ENCODE data around the gene ARMH4. TPM values are rescaled to one million over a fixed set of nuclear protein-coding genes. Genes with fewer than 3 reads are reported as not detected.

Gene ARMH4
- total RNA-seq, 1 donor from 2014 or later = 2.3 TPM

DNA sequence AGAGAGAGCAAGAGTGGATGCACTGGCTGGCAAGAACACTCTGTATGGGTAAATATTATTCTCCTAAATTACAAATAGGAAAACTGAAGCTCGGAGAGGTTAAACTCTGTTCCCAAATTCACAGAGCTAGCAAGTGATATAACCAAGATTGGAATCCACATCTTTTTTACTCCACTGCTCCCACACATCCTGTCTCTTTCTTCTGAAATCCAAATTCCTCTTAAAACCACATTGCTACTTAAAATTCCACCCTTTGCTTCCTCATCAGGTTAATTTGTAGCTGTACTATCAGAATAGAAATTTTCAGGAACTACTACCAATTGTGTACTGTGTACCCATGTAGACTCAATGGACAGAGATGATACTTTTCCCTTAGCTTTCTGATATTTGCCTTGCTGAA lies 74.4 kb downstream of the ARMH4 start:
- DNase-seq (no peak), ATAC-seq (no peak)
- Histone ChIP-seq H3K9me3 (no peaks in the 10 kb centered on the region), H3K27me3 (no peaks in the 10 kb centered on the region), H3K4me1 (peaks cover 3% of the 10 kb centered on the region), H3K36me3 (no peaks in the 10 kb centered on the region), H3K27ac (no peak overlapping the region), H3K4me3 (no peak overlapping the region)
- no peak for TF ChIP-seq CTCF (IDR thresholded peaks at IDR 0.05)
- intact Hi-C loops (cut with DNase I) = no loop called here

- DNase-seq = no peak
- intact Hi-C loops (cut with DNase I) = no loop called here
- Histone ChIP-seq H3K4me1 (peaks cover 3% of the 10 kb centered on the region), H3K27me3 (no peaks in the 10 kb centered on the region), H3K27ac (no peak overlapping the region), H3K36me3 (no peaks in the 10 kb centered on the region), H3K9me3 (no peaks in the 10 kb centered on the region), H3K4me3 (no peak overlapping the region)
- no peak for TF ChIP-seq CTCF (IDR thresholded peaks at IDR 0.05)
- ATAC-seq = no peak
These were observed 78.5 kb downstream of the ARMH4 start for GRCh38 chr14:58073516-58073915.

DNA sequence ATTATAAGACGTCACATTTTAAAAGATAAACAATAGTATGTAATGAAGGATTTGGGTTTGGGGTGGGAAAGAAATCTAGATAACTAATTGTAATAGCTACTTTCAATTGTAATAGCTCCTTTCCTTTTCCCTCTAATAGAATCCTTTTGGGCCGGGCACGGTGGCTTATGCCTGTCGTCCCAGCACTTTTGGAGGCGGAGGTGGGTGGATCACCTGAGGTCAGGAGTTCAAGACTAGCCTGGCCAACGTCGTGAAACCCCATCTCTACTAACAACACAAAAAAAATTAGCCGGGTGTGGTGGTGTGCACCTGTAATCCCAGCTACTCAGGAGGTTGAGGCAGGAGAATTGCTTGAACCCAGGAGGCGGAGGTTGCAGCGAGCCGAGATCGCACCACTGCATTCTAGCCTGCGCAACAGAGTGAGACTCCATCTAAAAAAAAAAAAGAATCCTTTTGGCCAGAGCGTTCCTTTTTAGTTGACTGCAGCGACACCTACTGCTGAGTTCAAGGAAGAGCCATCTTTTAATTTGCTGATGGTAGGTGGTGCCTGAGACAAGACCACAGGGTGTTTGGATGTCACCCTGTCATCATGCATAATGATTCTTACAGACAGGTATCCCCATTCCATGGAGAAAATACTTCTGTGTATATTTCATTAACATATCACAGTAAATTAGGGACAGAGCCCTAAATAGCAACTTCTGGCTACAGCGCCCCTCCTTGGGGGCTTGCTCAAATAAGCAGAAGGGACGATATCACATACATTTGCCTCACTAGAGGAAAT lies 79.5 kb downstream of the ARMH4 start:
- Histone ChIP-seq H3K27ac (no peak overlapping the region), H3K9me3 (no peaks in the 10 kb centered on the region), H3K36me3 (no peaks in the 10 kb centered on the region), H3K27me3 (no peaks in the 10 kb centered on the region), H3K4me1 (no peaks in the 10 kb centered on the region), H3K4me3 (no peak overlapping the region)
- DNase-seq (no peak), ATAC-seq (peak; percentile 90)
- TF ChIP-seq CTCF (IDR thresholded peaks at IDR 0.05) = peak; percentile 73
- intact Hi-C loops (cut with DNase I) = no loop called here

GRCh38 chr14:58071341-58071740 lies 80.7 kb downstream of the ARMH4 start:
- Histone ChIP-seq H3K9me3 (no peaks in the 10 kb centered on the region), H3K27me3 (no peaks in the 10 kb centered on the region), H3K27ac (no peak overlapping the region), H3K4me1 (no peaks in the 10 kb centered on the region), H3K36me3 (no peaks in the 10 kb centered on the region), H3K4me3 (no peak overlapping the region)
- no peak for DNase-seq
- no peak for TF ChIP-seq CTCF (IDR thresholded peaks at IDR 0.05)
- no peak for ATAC-seq
- intact Hi-C loops (cut with DNase I) = no loop called here

- H3K4me3 ChIP-seq = no peak overlapping the region
- TF ChIP-seq CTCF (IDR thresholded peaks at IDR 0.05) = no peak
- no peaks in the 10 kb centered on the region for H3K36me3 ChIP-seq
- intact Hi-C loops (cut with DNase I) = no loop called here
- no peaks in the 10 kb centered on the region for H3K27me3 ChIP-seq
- no peaks in the 10 kb centered on the region for H3K4me1 ChIP-seq
- DNase-seq (no peak), ATAC-seq (no peak)
- H3K27ac ChIP-seq = no peak overlapping the region
- no peaks in the 10 kb centered on the region for H3K9me3 ChIP-seq
These were observed 83.7 kb downstream of the ARMH4 start for GRCh38 chr14:58068306-58068705.

Data from upper lobe of right lung (tissue), 1 donor.